ENCODE measurements around the gene CCR3.

The CCR3 gene

GRCh38 chr3:46261926-46262594 lies 19.8 kb downstream of the CCR3 start:
- Histone ChIP-seq H3K27ac (ENCODE audit: low read depth, low read length) (no peak overlapping the region), H3K4me1 (ENCODE audit: control insufficient read depth, insufficient read depth, low read length) (no peaks in the 10 kb centered on the region), H3K27me3 (ENCODE audit: control insufficient read depth, insufficient read depth, low read length) (no peaks in the 10 kb centered on the region), H3K9ac (ENCODE audit: low read length) (no peak overlapping the region), H3K4me3 (ENCODE audit: low read length) (no peak overlapping the region), H3K36me3 (ENCODE audit: control insufficient read depth, insufficient read depth, low read length) (no peaks in the 10 kb centered on the region)

- H3K9ac ChIP-seq (ENCODE audit: low read length) = no peak overlapping the region
- no peak overlapping the region for H3K27ac ChIP-seq (ENCODE audit: low read depth, low read length)
- no peaks in the 10 kb centered on the region for H3K36me3 ChIP-seq (ENCODE audit: control insufficient read depth, insufficient read depth, low read length)
- H3K4me3 ChIP-seq (ENCODE audit: low read length) = no peak overlapping the region
- no peaks in the 10 kb centered on the region for H3K27me3 ChIP-seq (ENCODE audit: control insufficient read depth, insufficient read depth, low read length)
- no peaks in the 10 kb centered on the region for H3K4me1 ChIP-seq (ENCODE audit: control insufficient read depth, insufficient read depth, low read length)
Measured at GRCh38 chr3:46264002-46264401, 21.7 kb downstream of the CCR3 start.

- no peak overlapping the region for H3K4me3 ChIP-seq (ENCODE audit: low read length)
- H3K27me3 ChIP-seq (ENCODE audit: control insufficient read depth, insufficient read depth, low read length) = no peaks in the 10 kb centered on the region
- no peaks in the 10 kb centered on the region for H3K4me1 ChIP-seq (ENCODE audit: control insufficient read depth, insufficient read depth, low read length)
- no peak overlapping the region for H3K27ac ChIP-seq (ENCODE audit: low read depth, low read length)
- no peak overlapping the region for H3K9ac ChIP-seq (ENCODE audit: low read length)
- H3K36me3 ChIP-seq (ENCODE audit: control insufficient read depth, insufficient read depth, low read length) = no peaks in the 10 kb centered on the region
Measured at GRCh38 chr3:46266598-46266997, 24.3 kb downstream of the CCR3 start.

GRCh38 chr3:46269556-46269955 lies 27.3 kb downstream of the CCR3 start:
- H3K27ac ChIP-seq (ENCODE audit: low read depth, low read length) = no peak overlapping the region
- H3K36me3 ChIP-seq (ENCODE audit: control insufficient read depth, insufficient read depth, low read length) = no peaks in the 10 kb centered on the region
- H3K4me3 ChIP-seq (ENCODE audit: low read length) = no peak overlapping the region

GRCh38 chr3:46270474-46270873 lies 28.2 kb downstream of the CCR3 start:
- no peak overlapping the region for H3K4me3 ChIP-seq (ENCODE audit: low read length)
- H3K27ac ChIP-seq (ENCODE audit: low read depth, low read length) = no peak overlapping the region

More at GRCh38 chr3:46269556-46269955, 27.3 kb downstream of the CCR3 start:
- Histone ChIP-seq H3K4me1 (ENCODE audit: control insufficient read depth, insufficient read depth, low read length) (no peaks in the 10 kb centered on the region), H3K9ac (ENCODE audit: low read length) (no peak overlapping the region), H3K27me3 (ENCODE audit: control insufficient read depth, insufficient read depth, low read length) (no peaks in the 10 kb centered on the region)

GRCh38 chr3:46271209-46271745 lies 29.0 kb downstream of the CCR3 start:
- H3K4me1 ChIP-seq (ENCODE audit: control insufficient read depth, insufficient read depth, low read length) = no peaks in the 10 kb centered on the region
- no peak overlapping the region for H3K27ac ChIP-seq (ENCODE audit: low read depth, low read length)
- H3K36me3 ChIP-seq (ENCODE audit: control insufficient read depth, insufficient read depth, low read length) = no peaks in the 10 kb centered on the region
- no peak overlapping the region for H3K4me3 ChIP-seq (ENCODE audit: low read length)
- H3K27me3 ChIP-seq (ENCODE audit: control insufficient read depth, insufficient read depth, low read length) = no peaks in the 10 kb centered on the region
- no peak overlapping the region for H3K9ac ChIP-seq (ENCODE audit: low read length)

More at GRCh38 chr3:46270474-46270873, 28.2 kb downstream of the CCR3 start:
- Histone ChIP-seq H3K4me1 (ENCODE audit: control insufficient read depth, insufficient read depth, low read length) (no peaks in the 10 kb centered on the region), H3K9ac (ENCODE audit: low read length) (no peak overlapping the region), H3K27me3 (ENCODE audit: control insufficient read depth, insufficient read depth, low read length) (no peaks in the 10 kb centered on the region), H3K36me3 (ENCODE audit: control insufficient read depth, insufficient read depth, low read length) (no peaks in the 10 kb centered on the region)

- no peak overlapping the region for H3K4me3 ChIP-seq (ENCODE audit: low read length)
- no peaks in the 10 kb centered on the region for H3K27me3 ChIP-seq (ENCODE audit: control insufficient read depth, insufficient read depth, low read length)
- H3K27ac ChIP-seq (ENCODE audit: low read depth, low read length) = no peak overlapping the region
- no peaks in the 10 kb centered on the region for H3K36me3 ChIP-seq (ENCODE audit: control insufficient read depth, insufficient read depth, low read length)
- H3K9ac ChIP-seq (ENCODE audit: low read length) = no peak overlapping the region
- no peaks in the 10 kb centered on the region for H3K4me1 ChIP-seq (ENCODE audit: control insufficient read depth, insufficient read depth, low read length)
Measured at GRCh38 chr3:46272028-46272451, 29.8 kb downstream of the CCR3 start.

GRCh38 chr3:46276497-46277099 lies 34.3 kb downstream of the CCR3 start:
- no peaks in the 10 kb centered on the region for H3K4me1 ChIP-seq (ENCODE audit: control insufficient read depth, insufficient read depth, low read length)
- H3K9ac ChIP-seq (ENCODE audit: low read length) = no peak overlapping the region
- H3K4me3 ChIP-seq (ENCODE audit: low read length) = no peak overlapping the region
- H3K27me3 ChIP-seq (ENCODE audit: control insufficient read depth, insufficient read depth, low read length) = no peaks in the 10 kb centered on the region
- no peak overlapping the region for H3K27ac ChIP-seq (ENCODE audit: low read depth, low read length)
- no peaks in the 10 kb centered on the region for H3K36me3 ChIP-seq (ENCODE audit: control insufficient read depth, insufficient read depth, low read length)

GRCh38 chr3:46277476-46277875 lies 35.2 kb downstream of the CCR3 start:
- H3K4me3 ChIP-seq (ENCODE audit: low read length) = no peak overlapping the region
- no peaks in the 10 kb centered on the region for H3K4me1 ChIP-seq (ENCODE audit: control insufficient read depth, insufficient read depth, low read length)
- no peaks in the 10 kb centered on the region for H3K36me3 ChIP-seq (ENCODE audit: control insufficient read depth, insufficient read depth, low read length)
- H3K27me3 ChIP-seq (ENCODE audit: control insufficient read depth, insufficient read depth, low read length) = no peaks in the 10 kb centered on the region
- no peak overlapping the region for H3K27ac ChIP-seq (ENCODE audit: low read depth, low read length)
- no peak overlapping the region for H3K9ac ChIP-seq (ENCODE audit: low read length)

- no peak overlapping the region for H3K9ac ChIP-seq (ENCODE audit: low read length)
- H3K36me3 ChIP-seq (ENCODE audit: control insufficient read depth, insufficient read depth, low read length) = no peaks in the 10 kb centered on the region
- H3K4me1 ChIP-seq (ENCODE audit: control insufficient read depth, insufficient read depth, low read length) = no peaks in the 10 kb centered on the region
- H3K4me3 ChIP-seq (ENCODE audit: low read length) = no peak overlapping the region
- no peaks in the 10 kb centered on the region for H3K27me3 ChIP-seq (ENCODE audit: control insufficient read depth, insufficient read depth, low read length)
- no peak overlapping the region for H3K27ac ChIP-seq (ENCODE audit: low read depth, low read length)
Measured at GRCh38 chr3:46278816-46279672, 36.8 kb downstream of the CCR3 start.

- H3K9ac ChIP-seq (ENCODE audit: low read length) = no peak overlapping the region
- no peaks in the 10 kb centered on the region for H3K36me3 ChIP-seq (ENCODE audit: control insufficient read depth, insufficient read depth, low read length)
- no peaks in the 10 kb centered on the region for H3K4me1 ChIP-seq (ENCODE audit: control insufficient read depth, insufficient read depth, low read length)
- H3K27ac ChIP-seq (ENCODE audit: low read depth, low read length) = no peak overlapping the region
- no peak overlapping the region for H3K4me3 ChIP-seq (ENCODE audit: low read length)
- H3K27me3 ChIP-seq (ENCODE audit: control insufficient read depth, insufficient read depth, low read length) = no peaks in the 10 kb centered on the region
Measured at GRCh38 chr3:46280105-46280797, 38.0 kb downstream of the CCR3 start.

- no peak overlapping the region for H3K9ac ChIP-seq (ENCODE audit: low read length)
- no peaks in the 10 kb centered on the region for H3K36me3 ChIP-seq (ENCODE audit: control insufficient read depth, insufficient read depth, low read length)
- no peaks in the 10 kb centered on the region for H3K4me1 ChIP-seq (ENCODE audit: control insufficient read depth, insufficient read depth, low read length)
- H3K27me3 ChIP-seq (ENCODE audit: control insufficient read depth, insufficient read depth, low read length) = no peaks in the 10 kb centered on the region
- H3K4me3 ChIP-seq (ENCODE audit: low read length) = no peak overlapping the region
- H3K27ac ChIP-seq (ENCODE audit: low read depth, low read length) = no peak overlapping the region
Measured at GRCh38 chr3:46281551-46281950, 39.3 kb downstream of the CCR3 start.
